HL-60 (cell line): Measurements from ENCODE around the gene IL36B.

Experiments
- GABPA ChIP-seq: IDR thresholded peaks from 2 replicates; pipeline ENCODE4 v1.6.1; 2012; ENCODE audit warnings: low read depth
- POLR2AphosphoS5 ChIP-seq: IDR thresholded peaks from 2 replicates; pipeline ENCODE4 v1.6.1; 2012; ENCODE audit warnings: low read depth
- SPI1 ChIP-seq: IDR thresholded peaks from 2 replicates; pipeline ENCODE4 v1.6.1; 2012; ENCODE audit warnings: low read depth, mild to moderate bottlenecking, borderline replicate concordance
- TF ChIP-seq, protein P1 (sequence below): IDR thresholded peaks from one replicate; pipeline ENCODE4 v1.5.1; 2011; ENCODE audit warnings: low read length, control low read depth, inconsistent platforms; ENCODE audit not compliant: insufficient read depth

DNA sequence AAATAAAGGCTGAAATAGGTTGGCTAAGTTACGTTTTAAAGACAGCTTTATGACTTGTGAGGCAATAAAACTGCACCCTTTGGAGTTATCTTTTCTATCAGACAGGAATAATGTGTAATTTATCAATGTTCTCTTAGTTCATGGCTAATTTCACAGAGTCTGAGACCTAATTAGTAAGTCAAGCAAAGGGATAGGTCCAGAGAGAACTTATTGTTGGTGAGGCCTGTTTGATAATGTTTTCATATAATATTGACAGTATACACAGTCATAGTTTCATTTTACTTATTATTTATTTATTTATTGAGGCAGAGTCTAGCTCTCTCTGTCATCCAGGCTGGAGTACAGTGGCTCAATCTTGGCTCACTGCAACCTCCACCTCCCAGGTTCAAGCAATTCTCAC, 4.5 kb upstream of the IL36B start:
- TF ChIP-seq, protein P1, sequence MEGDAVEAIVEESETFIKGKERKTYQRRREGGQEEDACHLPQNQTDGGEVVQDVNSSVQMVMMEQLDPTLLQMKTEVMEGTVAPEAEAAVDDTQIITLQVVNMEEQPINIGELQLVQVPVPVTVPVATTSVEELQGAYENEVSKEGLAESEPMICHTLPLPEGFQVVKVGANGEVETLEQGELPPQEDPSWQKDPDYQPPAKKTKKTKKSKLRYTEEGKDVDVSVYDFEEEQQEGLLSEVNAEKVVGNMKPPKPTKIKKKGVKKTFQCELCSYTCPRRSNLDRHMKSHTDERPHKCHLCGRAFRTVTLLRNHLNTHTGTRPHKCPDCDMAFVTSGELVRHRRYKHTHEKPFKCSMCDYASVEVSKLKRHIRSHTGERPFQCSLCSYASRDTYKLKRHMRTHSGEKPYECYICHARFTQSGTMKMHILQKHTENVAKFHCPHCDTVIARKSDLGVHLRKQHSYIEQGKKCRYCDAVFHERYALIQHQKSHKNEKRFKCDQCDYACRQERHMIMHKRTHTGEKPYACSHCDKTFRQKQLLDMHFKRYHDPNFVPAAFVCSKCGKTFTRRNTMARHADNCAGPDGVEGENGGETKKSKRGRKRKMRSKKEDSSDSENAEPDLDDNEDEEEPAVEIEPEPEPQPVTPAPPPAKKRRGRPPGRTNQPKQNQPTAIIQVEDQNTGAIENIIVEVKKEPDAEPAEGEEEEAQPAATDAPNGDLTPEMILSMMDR: no peak
- TF ChIP-seq POLR2AphosphoS5 (no peak), SPI1 (no peak), GABPA (no peak)
